Measurements from ENCODE around the gene CEP112.

CEP112 gene

GRCh38 chr17:65679165-65679845 is 512.6 kb downstream of the CEP112 start:
- no peak for DNase-seq (ENCODE audit: low read depth)
- H3K4me3 ChIP-seq (ENCODE audit: low read depth, low read length), result no peak overlapping the region
- TF ChIP-seq MAX (IDR thresholded peaks at IDR 0.05; ENCODE audit: low read depth, low read length) (no peak), POLR2A (IDR thresholded peaks at IDR 0.05; ENCODE audit: extremely low read depth, insufficient read length) (no peak), CTCF (IDR thresholded peaks at IDR 0.05; ENCODE audit: low read depth, low read length) (no peak), MYC (IDR thresholded peaks at IDR 0.05; ENCODE audit: low read depth, low read length) (no peak)

- H3K4me3 ChIP-seq (ENCODE audit: low read depth, low read length), result no peak overlapping the region
- no peak for DNase-seq (ENCODE audit: low read depth)
- TF ChIP-seq MAX (IDR thresholded peaks at IDR 0.05; ENCODE audit: low read depth, low read length) (no peak), CTCF (IDR thresholded peaks at IDR 0.05; ENCODE audit: low read depth, low read length) (no peak), POLR2A (IDR thresholded peaks at IDR 0.05; ENCODE audit: extremely low read depth, insufficient read length) (no peak), MYC (IDR thresholded peaks at IDR 0.05; ENCODE audit: low read depth, low read length) (no peak)
Measured at GRCh38 chr17:65678546-65678945, 513.4 kb downstream of the CEP112 start.

- no peak for TF ChIP-seq CTCF (IDR thresholded peaks at IDR 0.05; ENCODE audit: low read depth, low read length)
- no peak for TF ChIP-seq MAX (IDR thresholded peaks at IDR 0.05; ENCODE audit: low read depth, low read length)
- TF ChIP-seq MYC (IDR thresholded peaks at IDR 0.05; ENCODE audit: low read depth, low read length), result no peak
- TF ChIP-seq POLR2A (IDR thresholded peaks at IDR 0.05; ENCODE audit: extremely low read depth, insufficient read length), result no peak
- DNase-seq (ENCODE audit: low read depth), result no peak
- no peak overlapping the region for H3K4me3 ChIP-seq (ENCODE audit: low read depth, low read length)
Measured at GRCh38 chr17:65677932-65678331, 514.0 kb downstream of the CEP112 start.

- DNase-seq (ENCODE audit: low read depth), result no peak
- H3K4me3 ChIP-seq (ENCODE audit: low read depth, low read length), result no peak overlapping the region
- TF ChIP-seq MYC (IDR thresholded peaks at IDR 0.05; ENCODE audit: low read depth, low read length), result no peak
- TF ChIP-seq POLR2A (IDR thresholded peaks at IDR 0.05; ENCODE audit: extremely low read depth, insufficient read length), result no peak
- no peak for TF ChIP-seq MAX (IDR thresholded peaks at IDR 0.05; ENCODE audit: low read depth, low read length)
- TF ChIP-seq CTCF (IDR thresholded peaks at IDR 0.05; ENCODE audit: low read depth, low read length), result no peak
Measured at GRCh38 chr17:65674246-65675045, 517.5 kb downstream of the CEP112 start.

GRCh38 chr17:65670667-65671371 is 521.1 kb downstream of the CEP112 start:
- no peak for TF ChIP-seq CTCF (IDR thresholded peaks at IDR 0.05; ENCODE audit: low read depth, low read length)
- no peak for TF ChIP-seq MYC (IDR thresholded peaks at IDR 0.05; ENCODE audit: low read depth, low read length)
- no peak for DNase-seq (ENCODE audit: low read depth)
- no peak overlapping the region for H3K4me3 ChIP-seq (ENCODE audit: low read depth, low read length)

Data from NB4 (cell line).